GM23338 (cell line): ENCODE data around the gene UBA5. TPM values are rescaled to one million over a fixed set of nuclear protein-coding genes. Genes with fewer than 3 reads are reported as not detected.
"Not testable (repeated sequence)": the region's sequence is repeated elsewhere in the genome, so short reads cannot be mapped to it uniquely, and the experiment has no call there.

Experiments
- ATAC-seq: fragments of 200-7000 bp; cut with Tn5 transposase; 3 replicates; pipeline ENCODE4 v1.9.1; 2020
- DNase-seq: peaks from one replicate; pipeline ENCODE4 v3.0.0-alpha.2; 2015; ENCODE audit warnings: low spot score
- H2AFZ ChIP-seq: fragments of 200-600 bp; sonication (generic); 2 replicates; pipeline ENCODE4 v1.8.0; 2016; ENCODE audit warnings: antibody characterized with exemption, mild to moderate bottlenecking, moderate library complexity
- H3F3A ChIP-seq: fragments of 200-600 bp; sonication (generic); replicated peaks from 2 replicates; pipeline ENCODE4 v1.8.0; 2017; ENCODE audit warnings: antibody characterized with exemption, mixed run types, low read depth
- H3K27ac ChIP-seq: fragments of 200-600 bp; sonication (generic); 2 replicates; pipeline ENCODE4 v1.6.1; 2016; ENCODE audit warnings: low read depth
- H3K27me3 ChIP-seq: fragments of 200-600 bp; sonication (generic); 2 replicates; pipeline ENCODE4 v1.8.0; 2016; ENCODE audit warnings: mild to moderate bottlenecking, mixed run types, moderate library complexity; ENCODE audit not compliant: insufficient read depth
- H3K36me3 ChIP-seq: fragments of 200-600 bp; sonication (generic); 2 replicates; pipeline ENCODE4 v1.8.0; 2016; ENCODE audit warnings: mild to moderate bottlenecking; ENCODE audit not compliant: insufficient read depth
- H3K4me1 ChIP-seq: fragments of 200-600 bp; sonication (generic); 2 replicates; pipeline ENCODE4 v1.8.0; 2016; ENCODE audit warnings: mild to moderate bottlenecking, moderate library complexity; ENCODE audit not compliant: insufficient read depth
- H3K4me2 ChIP-seq: fragments of 200-600 bp; sonication (generic); 2 replicates; pipeline ENCODE4 v1.7.1; 2017; ENCODE audit warnings: mixed run types
- H3K4me3 ChIP-seq: fragments of 200-600 bp; sonication (generic); 2 replicates; pipeline ENCODE4 v1.6.1; 2016; ENCODE audit warnings: mixed run types
- H3K79me2 ChIP-seq: fragments of 200-600 bp; sonication (generic); replicated peaks from 2 replicates; pipeline ENCODE4 v1.8.0; 2017; ENCODE audit warnings: mild to moderate bottlenecking; ENCODE audit not compliant: insufficient read depth
- H3K9me2 ChIP-seq: fragments of 200-600 bp; sonication (generic); 2 replicates; pipeline ENCODE4 v1.8.0; 2017; ENCODE audit not compliant: insufficient read depth
- H4K20me1 ChIP-seq: fragments of 200-600 bp; sonication (generic); replicated peaks from 2 replicates; pipeline ENCODE4 v1.8.0; 2017; ENCODE audit warnings: mild to moderate bottlenecking; ENCODE audit not compliant: insufficient read depth
- H3K27ac Mint-ChIP-seq: 2 replicates; pipeline ENCODE4 v1.8.0; 2020; ENCODE audit warnings: inconsistent platforms, mild to moderate bottlenecking, moderate library complexity, mixed read lengths
- H3K27me3 Mint-ChIP-seq: 3 replicates; pipeline ENCODE4 v1.8.0; 2022; ENCODE audit warnings: low read depth, mild to moderate bottlenecking, moderate library complexity, mixed read lengths, inconsistent platforms; ENCODE audit not compliant: insufficient read depth, poor library complexity
- H3K36me3 Mint-ChIP-seq: 3 replicates; pipeline ENCODE4 v1.8.0; 2021; ENCODE audit warnings: low read depth, mild to moderate bottlenecking, inconsistent platforms, moderate library complexity, mixed read lengths
- H3K4me1 Mint-ChIP-seq: 3 replicates; pipeline ENCODE4 v1.8.0; 2020; ENCODE audit warnings: mild to moderate bottlenecking, inconsistent platforms, mixed read lengths
- H3K4me3 Mint-ChIP-seq: 3 replicates; pipeline ENCODE4 v1.8.0; 2021; ENCODE audit warnings: moderate library complexity, mild to moderate bottlenecking, inconsistent platforms, mixed read lengths
- H3K9me3 Mint-ChIP-seq: 3 replicates; pipeline ENCODE4 v1.8.0; 2020; ENCODE audit warnings: moderate library complexity, mild to moderate bottlenecking, inconsistent platforms, mixed read lengths
- JUNB ChIP-seq: IDR thresholded peaks from one replicate; pipeline ENCODE4 v1.6.1; 2016; ENCODE audit warnings: antibody characterized with exemption; ENCODE audit not compliant: unreplicated experiment
- POLR2AphosphoS5 ChIP-seq: IDR thresholded peaks from 2 replicates; pipeline ENCODE4 v1.6.1; 2016; ENCODE audit warnings: antibody characterized with exemption, low read depth
- ZNF114 ChIP-seq: fragments of 250-450 bp; sonication (Bioruptor Pico); IDR thresholded peaks from 2 replicates; pipeline ENCODE4 v1.5.0; 2020; ENCODE audit warnings: mild to moderate bottlenecking, moderate library complexity
- polyA plus RNA-seq: library from polyadenylated mRNA; unstranded; fragments of >200 nt; fragmentation: Nextera tagmentation; extraction: Ambion mirVana; gene quantifications from 2 replicates; pipeline ENCODE4 v1.2.1, GENCODE V29; 2016
- total RNA-seq: library from RNA; depleted of rRNA; stranded (reverse); fragments of >200 nt; shearing (Covaris generic); gene quantifications from 2 replicates; pipeline ENCODE4 v1.2.3, GENCODE V29; 2014
- TF ChIP-seq, protein P1 (sequence below): IDR thresholded peaks from 2 replicates; pipeline ENCODE4 v1.6.1; 2016; ENCODE audit warnings: antibody characterized with exemption
- TF ChIP-seq, protein P2 (sequence below), 2 experiments: fragments of 200-600 bp in 1 of 2; sonication (generic) in 1 of 2; conservative IDR thresholded peaks; 2 replicates each; pipeline versions ENCODE4 v1.5.1 to v1.6.1; 2016 to 2017; ENCODE audit warnings: antibody characterized with exemption in 2 of 2, low read depth in 2 of 2, mild to moderate bottlenecking in 2 of 2, moderate library complexity in 1 of 2

The UBA5 gene
- total and polyA plus RNA-seq, 2 experiments from 2014 or later, result 22.8 to 51.5 TPM

DNA sequence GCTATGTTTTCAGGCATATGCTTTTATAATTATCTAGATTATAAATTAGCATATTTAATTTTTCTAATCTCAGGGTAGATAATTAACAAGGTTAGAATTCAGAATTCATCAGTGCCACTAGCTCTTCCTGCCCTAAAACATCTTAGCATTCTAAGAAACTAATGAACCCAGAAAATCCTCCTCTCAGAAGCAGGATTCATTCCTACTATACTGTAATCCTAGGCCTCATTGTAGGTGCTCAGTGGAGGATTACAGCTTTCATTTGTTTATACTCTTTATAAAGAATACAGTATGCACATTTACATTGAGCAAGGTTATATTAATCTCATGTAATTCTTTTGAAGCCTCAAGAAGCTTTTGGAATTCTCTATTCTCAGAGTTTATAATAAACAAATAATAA lies 21.4 kb upstream of the UBA5 start:
- no peaks in the 10 kb centered on the region for H3K9me3 Mint-ChIP-seq

DNA sequence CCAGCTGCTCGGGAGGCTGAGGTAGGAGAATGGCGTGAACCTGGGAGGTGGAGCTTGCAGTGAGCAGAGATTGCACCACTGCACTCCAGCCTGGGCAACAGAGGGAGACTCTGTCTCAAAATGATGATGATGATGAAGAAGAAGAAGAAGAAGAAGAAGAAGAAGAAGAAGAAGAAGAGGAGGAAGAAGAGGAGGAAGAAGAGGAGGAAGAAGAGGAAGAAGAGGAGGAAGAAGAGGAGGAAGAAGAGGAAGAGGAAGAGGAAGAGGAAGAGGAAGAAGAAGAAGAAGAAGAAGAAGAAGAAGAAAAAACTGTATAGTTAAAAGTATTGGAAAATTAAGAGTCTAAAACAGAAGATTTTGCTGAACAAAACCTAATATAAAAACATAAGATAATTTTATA lies 18.7 kb upstream of the UBA5 start:
- H3K27me3 ChIP-seq, H3K79me2 ChIP-seq, H3K36me3 ChIP-seq, H3K27ac ChIP-seq, H3K9me3 Mint-ChIP-seq, H3K9me2 ChIP-seq, H4K20me1 ChIP-seq, H3K27ac Mint-ChIP-seq, H3K4me2 ChIP-seq, H3K36me3 Mint-ChIP-seq, H3K4me1 ChIP-seq, H3K4me3 Mint-ChIP-seq, DNase-seq, H3K27me3 Mint-ChIP-seq, ATAC-seq, H3F3A ChIP-seq, H3K4me3 ChIP-seq, H3K4me1 Mint-ChIP-seq, H2AFZ ChIP-seq: not testable (repeated sequence)

More for the DNA sequence above, 21.4 kb upstream of the UBA5 start:
- no peaks in the 10 kb centered on the region for H3K4me1 ChIP-seq
- TF ChIP-seq ZNF114 (CRISPR knock-in tag) (no peak), JUNB (no peak)
- no peaks in the 10 kb centered on the region for H3K36me3 ChIP-seq
- ATAC-seq (no peak), DNase-seq (no peak)
- no peaks in the 10 kb centered on the region for H4K20me1 ChIP-seq
- H3F3A ChIP-seq, result no peaks in the 10 kb centered on the region
- no peaks in the 10 kb centered on the region for H3K9me2 ChIP-seq
- Mint-ChIP-seq H3K27ac (no peak overlapping the region), H3K27me3 (peaks cover 2% of the 10 kb centered on the region), H3K4me1 (no peaks in the 10 kb centered on the region), H3K36me3 (no peaks in the 10 kb centered on the region), H3K4me3 (no peak overlapping the region)
- H3K27ac ChIP-seq, result no peak overlapping the region
- no peak overlapping the region for H3K4me2 ChIP-seq
- H3K4me3 ChIP-seq, result no peak overlapping the region
- no peak overlapping the region for H2AFZ ChIP-seq
- no peaks in the 10 kb centered on the region for H3K79me2 ChIP-seq
- no peaks in the 10 kb centered on the region for H3K27me3 ChIP-seq

DNA sequence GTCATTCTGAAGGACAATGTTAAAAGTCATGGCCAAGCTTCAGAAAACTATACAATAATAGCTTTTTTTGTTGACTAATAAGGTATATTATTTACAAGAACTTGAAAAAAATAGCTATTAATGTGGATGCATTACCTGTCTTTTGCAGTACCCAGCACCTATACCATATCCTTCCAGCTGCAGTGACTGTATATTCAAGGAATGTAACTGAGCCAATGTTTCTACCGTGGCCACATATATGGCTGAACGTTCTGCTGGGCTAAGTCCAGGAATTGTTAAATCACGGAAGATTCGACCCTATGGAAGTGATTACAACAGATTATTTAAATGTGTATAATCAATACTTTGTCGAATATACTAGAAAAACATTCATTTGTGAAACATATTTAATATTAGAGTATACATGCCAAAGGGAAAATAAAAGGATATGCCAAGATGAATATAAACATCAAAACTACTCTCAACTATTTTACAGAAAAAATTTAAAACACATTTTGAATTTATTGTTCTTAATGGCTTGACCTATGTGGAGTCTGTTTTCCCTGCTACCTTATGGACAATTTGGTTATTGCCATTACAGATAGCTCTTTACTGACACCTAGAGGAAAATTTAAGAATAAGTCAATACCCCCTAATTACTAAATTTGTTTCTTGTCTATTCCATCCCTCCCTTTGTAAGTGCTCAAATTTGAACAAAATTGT lies 18.1 kb upstream of the UBA5 start:
- Histone ChIP-seq H3K4me3 (no peak overlapping the region), H3K79me2 (no peaks in the 10 kb centered on the region)

More for the DNA sequence above, 18.1 kb upstream of the UBA5 start:
- no peaks in the 10 kb centered on the region for H3K9me3 Mint-ChIP-seq
- H3K4me1 Mint-ChIP-seq, result no peaks in the 10 kb centered on the region
- Histone ChIP-seq H2AFZ (no peak overlapping the region), H3K36me3 (no peaks in the 10 kb centered on the region), H3F3A (no peaks in the 10 kb centered on the region), H3K4me1 (no peaks in the 10 kb centered on the region), H3K4me2 (no peak overlapping the region), H3K27me3 (no peaks in the 10 kb centered on the region), H4K20me1 (no peaks in the 10 kb centered on the region), H3K27ac (no peak overlapping the region), H3K9me2 (no peaks in the 10 kb centered on the region)
- peak; percentile 25; the same call in 1 of the 3 replicates for ATAC-seq
- TF ChIP-seq, protein P1, sequence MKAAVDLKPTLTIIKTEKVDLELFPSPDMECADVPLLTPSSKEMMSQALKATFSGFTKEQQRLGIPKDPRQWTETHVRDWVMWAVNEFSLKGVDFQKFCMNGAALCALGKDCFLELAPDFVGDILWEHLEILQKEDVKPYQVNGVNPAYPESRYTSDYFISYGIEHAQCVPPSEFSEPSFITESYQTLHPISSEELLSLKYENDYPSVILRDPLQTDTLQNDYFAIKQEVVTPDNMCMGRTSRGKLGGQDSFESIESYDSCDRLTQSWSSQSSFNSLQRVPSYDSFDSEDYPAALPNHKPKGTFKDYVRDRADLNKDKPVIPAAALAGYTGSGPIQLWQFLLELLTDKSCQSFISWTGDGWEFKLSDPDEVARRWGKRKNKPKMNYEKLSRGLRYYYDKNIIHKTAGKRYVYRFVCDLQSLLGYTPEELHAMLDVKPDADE, result no peak
- TF ChIP-seq POLR2AphosphoS5, result no peak
- TF ChIP-seq, protein P2, sequence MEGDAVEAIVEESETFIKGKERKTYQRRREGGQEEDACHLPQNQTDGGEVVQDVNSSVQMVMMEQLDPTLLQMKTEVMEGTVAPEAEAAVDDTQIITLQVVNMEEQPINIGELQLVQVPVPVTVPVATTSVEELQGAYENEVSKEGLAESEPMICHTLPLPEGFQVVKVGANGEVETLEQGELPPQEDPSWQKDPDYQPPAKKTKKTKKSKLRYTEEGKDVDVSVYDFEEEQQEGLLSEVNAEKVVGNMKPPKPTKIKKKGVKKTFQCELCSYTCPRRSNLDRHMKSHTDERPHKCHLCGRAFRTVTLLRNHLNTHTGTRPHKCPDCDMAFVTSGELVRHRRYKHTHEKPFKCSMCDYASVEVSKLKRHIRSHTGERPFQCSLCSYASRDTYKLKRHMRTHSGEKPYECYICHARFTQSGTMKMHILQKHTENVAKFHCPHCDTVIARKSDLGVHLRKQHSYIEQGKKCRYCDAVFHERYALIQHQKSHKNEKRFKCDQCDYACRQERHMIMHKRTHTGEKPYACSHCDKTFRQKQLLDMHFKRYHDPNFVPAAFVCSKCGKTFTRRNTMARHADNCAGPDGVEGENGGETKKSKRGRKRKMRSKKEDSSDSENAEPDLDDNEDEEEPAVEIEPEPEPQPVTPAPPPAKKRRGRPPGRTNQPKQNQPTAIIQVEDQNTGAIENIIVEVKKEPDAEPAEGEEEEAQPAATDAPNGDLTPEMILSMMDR (conservative IDR thresholded peaks at IDR 0.05; ENCODE audit: low read depth in 2 of 2), result peak; percentile 63 to 80
- no peak overlapping the region for H3K4me3 Mint-ChIP-seq
- no peaks in the 10 kb centered on the region for H3K36me3 Mint-ChIP-seq
- peaks cover 2% of the 10 kb centered on the region for H3K27me3 Mint-ChIP-seq
- peak; percentile 73 for DNase-seq
- no peak overlapping the region for H3K27ac Mint-ChIP-seq
